GM18526 (cell line): ENCODE data around the gene CECR2.

ENCODE experiments used
- POLR2A ChIP-seq: IDR thresholded peaks from 3 replicates; pipeline ENCODE4 v1.6.1; 2011; ENCODE audit not compliant: insufficient read length; ENCODE audit errors: extremely low read depth

Gene CECR2

GRCh38 chr22:17496841-17497240, 127.6 kb downstream of the CECR2 start:
- TF ChIP-seq POLR2A = no peak

DNA sequence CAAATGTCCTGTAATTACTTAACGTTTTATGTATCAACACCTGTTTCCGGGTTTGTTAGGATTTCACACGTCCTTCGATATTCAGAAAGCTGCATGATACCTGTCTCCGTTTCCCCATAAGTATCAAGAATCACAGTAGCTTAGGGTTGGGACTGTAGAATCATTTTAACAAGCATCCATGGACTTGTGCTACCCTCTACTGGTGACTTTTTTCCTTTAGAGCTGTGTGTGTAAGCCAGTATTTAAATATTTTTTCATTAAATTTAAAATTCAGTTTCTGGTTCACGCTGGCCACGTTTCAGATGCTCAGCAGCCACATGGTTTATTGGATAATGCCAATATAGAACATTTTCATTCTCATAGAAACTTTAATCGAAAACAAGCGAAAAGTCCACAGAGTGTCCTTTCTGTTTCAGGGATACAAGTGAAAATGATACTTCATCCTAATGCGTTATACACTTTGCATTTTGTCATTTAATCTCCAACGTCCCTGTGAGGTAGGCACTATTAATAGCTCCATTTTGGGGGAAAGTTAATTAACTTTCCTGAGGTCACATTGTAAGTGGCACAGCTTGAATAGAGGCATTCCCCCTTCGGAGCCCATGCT, 132.5 kb downstream of the CECR2 start:
- TF ChIP-seq POLR2A = no peak

- no peak for TF ChIP-seq POLR2A
These were observed 138.8 kb downstream of the CECR2 start for GRCh38 chr22:17508110-17508509.

GRCh38 chr22:17512960-17513359, 143.7 kb downstream of the CECR2 start:
- TF ChIP-seq POLR2A = no peak

DNA sequence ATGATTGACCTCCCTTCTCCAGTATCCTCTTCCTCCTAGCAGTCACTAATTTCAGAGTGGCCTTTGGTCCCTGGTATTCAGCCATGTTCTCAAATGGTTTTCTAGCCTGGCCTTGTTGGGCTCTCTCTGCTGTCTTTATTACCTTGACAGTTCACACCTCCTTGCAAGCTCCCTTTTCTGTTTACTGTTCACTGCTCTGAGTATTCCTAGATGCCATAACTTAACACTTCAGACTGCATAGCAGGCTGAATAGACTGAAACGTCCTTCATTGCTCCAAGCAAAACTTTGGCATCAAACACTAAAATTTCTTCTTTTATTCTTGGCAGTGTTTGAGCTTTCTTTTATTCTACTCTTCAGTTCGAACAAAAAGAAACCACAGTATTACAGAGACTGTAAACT, 144.4 kb downstream of the CECR2 start:
- TF ChIP-seq POLR2A = no peak

DNA sequence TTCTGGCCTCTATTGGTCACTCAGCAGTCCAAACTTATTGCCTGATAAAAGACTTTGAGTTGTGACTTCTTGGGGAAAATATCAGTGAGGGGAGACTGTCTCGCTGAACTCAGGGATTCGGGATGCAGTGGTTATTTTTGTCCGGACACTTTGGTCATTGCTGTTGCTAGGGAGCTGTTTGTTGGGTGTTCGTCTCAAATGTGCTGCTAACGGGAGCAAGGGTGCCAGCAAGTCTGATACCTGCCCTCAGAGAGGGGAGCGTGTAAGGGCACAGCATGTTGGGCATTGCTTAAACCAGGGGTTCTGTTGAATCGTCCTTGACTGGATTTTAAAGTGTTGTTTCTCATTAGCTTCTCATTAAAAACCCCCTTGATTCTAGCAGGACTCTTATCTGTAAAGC, 144.8 kb downstream of the CECR2 start:
- TF ChIP-seq POLR2A = no peak

DNA sequence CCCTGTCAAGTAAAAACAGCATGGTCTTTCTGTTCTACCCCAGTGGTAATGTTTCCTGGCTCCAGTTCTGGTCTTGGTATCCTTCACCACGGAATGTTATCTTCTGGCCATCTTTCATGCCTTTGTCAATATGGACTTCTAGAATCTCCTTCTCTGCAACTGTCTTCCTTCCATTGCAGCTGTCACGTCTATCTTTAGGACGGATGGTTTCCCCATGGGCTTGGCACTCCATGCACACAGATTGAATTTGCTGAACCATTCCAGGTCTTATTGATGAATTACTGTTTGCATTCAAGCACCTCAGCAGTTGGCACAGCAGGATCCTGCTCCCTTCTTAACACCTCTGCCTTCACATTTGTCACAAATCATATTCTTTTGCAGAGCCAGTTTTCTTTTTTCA, 149.1 kb downstream of the CECR2 start:
- TF ChIP-seq POLR2A = no peak

- TF ChIP-seq POLR2A = no peak
These were observed 154.7 kb downstream of the CECR2 start for GRCh38 chr22:17523925-17524324.

- TF ChIP-seq POLR2A = no peak
These were observed 167.0 kb downstream of the CECR2 start for GRCh38 chr22:17536269-17536668.

DNA sequence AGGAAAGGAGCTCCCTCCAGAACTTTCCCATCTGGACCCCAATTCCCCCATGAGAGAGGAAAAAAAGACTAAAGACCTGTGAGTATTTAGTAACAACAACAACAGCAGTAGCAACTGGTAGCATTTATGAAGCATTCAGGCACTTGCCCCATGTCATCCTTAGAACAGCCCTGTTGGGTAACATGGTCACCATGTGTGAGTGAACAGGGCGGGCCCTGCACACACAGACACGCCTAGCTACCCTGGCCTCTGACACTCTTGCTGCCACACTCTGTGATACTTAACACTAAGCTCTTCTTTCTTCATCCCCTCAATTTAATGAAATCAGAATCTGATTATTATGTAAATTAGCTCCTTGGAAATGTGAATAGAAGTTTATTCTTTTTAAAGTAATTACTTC, 167.9 kb downstream of the CECR2 start:
- no peak for TF ChIP-seq POLR2A

- no peak for TF ChIP-seq POLR2A
These were observed 171.2 kb downstream of the CECR2 start for GRCh38 chr22:17540481-17540880.

GRCh38 chr22:17541476-17541875, 172.2 kb downstream of the CECR2 start:
- no peak for TF ChIP-seq POLR2A

GRCh38 chr22:17542452-17542851, 173.2 kb downstream of the CECR2 start:
- no peak for TF ChIP-seq POLR2A

DNA sequence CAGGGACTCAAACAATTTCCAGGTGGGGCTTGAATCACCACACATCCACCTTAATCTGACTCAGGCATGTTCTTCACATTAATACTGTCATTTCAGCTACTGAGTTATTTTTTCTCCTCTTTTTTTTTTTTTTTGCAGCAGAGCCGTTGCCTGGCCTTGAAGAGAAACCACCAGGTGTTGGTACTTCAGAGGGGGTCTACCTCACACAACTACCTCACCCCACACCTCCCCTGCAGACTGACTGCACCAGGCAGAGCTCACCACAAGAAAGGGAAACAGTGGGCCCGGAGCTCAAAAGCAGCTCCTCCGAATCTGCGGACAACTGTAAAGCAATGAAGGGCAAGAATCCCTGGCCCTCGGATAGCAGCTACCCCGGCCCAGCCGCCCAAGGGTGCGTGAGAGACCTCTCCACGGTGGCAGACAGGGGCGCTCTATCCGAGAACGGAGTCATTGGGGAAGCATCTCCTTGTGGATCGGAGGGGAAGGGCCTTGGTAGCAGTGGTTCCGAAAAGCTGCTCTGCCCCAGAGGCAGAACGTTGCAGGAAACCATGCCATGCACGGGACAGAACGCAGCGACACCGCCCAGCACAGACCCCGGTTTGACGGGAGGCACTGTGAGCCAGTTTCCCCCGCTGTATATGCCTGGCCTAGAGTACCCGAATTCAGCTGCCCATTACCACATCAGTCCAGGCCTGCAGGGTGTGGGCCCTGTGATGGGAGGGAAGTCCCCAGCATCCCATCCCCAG, 178.9 kb downstream of the CECR2 start:
- no peak for TF ChIP-seq POLR2A

DNA sequence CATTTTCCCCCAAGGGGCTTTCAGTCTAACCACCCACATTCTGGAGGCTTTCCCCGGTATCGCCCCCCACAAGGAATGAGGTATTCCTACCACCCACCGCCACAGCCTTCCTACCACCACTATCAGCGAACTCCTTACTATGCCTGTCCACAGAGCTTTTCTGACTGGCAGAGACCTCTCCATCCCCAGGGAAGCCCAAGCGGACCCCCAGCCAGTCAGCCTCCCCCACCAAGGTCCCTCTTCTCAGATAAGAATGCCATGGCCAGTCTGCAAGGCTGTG, 179.4 kb downstream of the CECR2 start:
- no peak for TF ChIP-seq POLR2A

- no peak for TF ChIP-seq POLR2A
These were observed 179.9 kb downstream of the CECR2 start for GRCh38 chr22:17549183-17549582.

GRCh38 chr22:17549655-17550054, 180.4 kb downstream of the CECR2 start:
- no peak for TF ChIP-seq POLR2A
